Stomach (tissue), 4 donors: ENCODE results near the gene CD38.

ENCODE experiments used
- EP300 ChIP-seq: sonication (generic); formaldehyde crosslinking; IDR thresholded peaks from one replicate; pipeline ENCODE4 v1.6.1; 2017; ENCODE audit warnings: antibody characterized with exemption
- POLR2A ChIP-seq, 4 donors: fragments of 450-650 bp; IDR thresholded peaks; one replicate each; pipeline ENCODE4 v1.6.1; 2016; ENCODE audit warnings: antibody characterized with exemption in 4 of 4, control low read depth in 2 of 4, mild to moderate bottlenecking in 1 of 4, moderate library complexity in 1 of 4
- POLR2AphosphoS5 ChIP-seq, 3 donors: sonication (generic); formaldehyde crosslinking; IDR thresholded peaks; one replicate each; pipeline ENCODE4 v1.6.1; 2016; ENCODE audit warnings: antibody characterized with exemption in 3 of 3
- TF ChIP-seq, protein P1 (sequence below), 7 experiments: fragments of 450-650 bp in 4 of 7; fragments of 200-600 bp in 3 of 7; sonication (generic) in 3 of 7; IDR thresholded peaks; one replicate each; pipeline ENCODE4 v1.5.1; 2016 to 2019; ENCODE audit warnings: antibody characterized with exemption in 7 of 7, control low read depth in 2 of 7, mild to moderate bottlenecking in 1 of 7

DNA sequence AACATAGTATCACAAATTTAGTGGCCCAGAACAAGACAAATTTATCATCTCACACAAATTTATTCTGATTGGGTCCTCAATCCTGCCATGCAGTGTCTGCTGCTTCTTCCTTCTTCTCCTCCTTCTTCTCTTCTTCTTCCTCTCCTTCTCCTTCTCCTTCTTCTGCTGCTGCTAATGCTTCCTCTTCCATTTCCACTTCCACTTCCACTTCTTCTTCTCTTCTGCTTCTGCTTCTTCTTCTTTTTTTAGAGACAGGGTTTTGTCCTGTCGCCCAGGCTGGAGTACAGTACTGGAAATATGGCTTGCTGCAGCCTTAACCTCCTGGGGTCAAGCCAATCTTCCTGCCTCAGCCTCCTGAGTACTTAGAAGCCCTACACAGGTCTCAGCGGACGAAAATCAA is 122.9 kb downstream of the CD38 start:
- TF ChIP-seq POLR2AphosphoS5 (IDR thresholded peaks at IDR 0.05) (no peak), EP300 (no peak), POLR2A (IDR thresholded peaks at IDR 0.05) (no peak)
- TF ChIP-seq, protein P1, sequence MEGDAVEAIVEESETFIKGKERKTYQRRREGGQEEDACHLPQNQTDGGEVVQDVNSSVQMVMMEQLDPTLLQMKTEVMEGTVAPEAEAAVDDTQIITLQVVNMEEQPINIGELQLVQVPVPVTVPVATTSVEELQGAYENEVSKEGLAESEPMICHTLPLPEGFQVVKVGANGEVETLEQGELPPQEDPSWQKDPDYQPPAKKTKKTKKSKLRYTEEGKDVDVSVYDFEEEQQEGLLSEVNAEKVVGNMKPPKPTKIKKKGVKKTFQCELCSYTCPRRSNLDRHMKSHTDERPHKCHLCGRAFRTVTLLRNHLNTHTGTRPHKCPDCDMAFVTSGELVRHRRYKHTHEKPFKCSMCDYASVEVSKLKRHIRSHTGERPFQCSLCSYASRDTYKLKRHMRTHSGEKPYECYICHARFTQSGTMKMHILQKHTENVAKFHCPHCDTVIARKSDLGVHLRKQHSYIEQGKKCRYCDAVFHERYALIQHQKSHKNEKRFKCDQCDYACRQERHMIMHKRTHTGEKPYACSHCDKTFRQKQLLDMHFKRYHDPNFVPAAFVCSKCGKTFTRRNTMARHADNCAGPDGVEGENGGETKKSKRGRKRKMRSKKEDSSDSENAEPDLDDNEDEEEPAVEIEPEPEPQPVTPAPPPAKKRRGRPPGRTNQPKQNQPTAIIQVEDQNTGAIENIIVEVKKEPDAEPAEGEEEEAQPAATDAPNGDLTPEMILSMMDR (IDR thresholded peaks at IDR 0.05), result no peak
